Activated CD4-positive, CD25-positive, alpha-beta regulatory T cell (primary cell): ENCODE results near the gene ZNF571.
A peak's percentile ranks its signal among the peaks of the same experiment; 100 is the strongest.

ENCODE experiments used
- DNase-seq, 4 experiments: peaks; one replicate each; lab custom pipeline; 2025; lab: John Stamatoyannopoulos, UW

Gene ZNF571

DNA sequence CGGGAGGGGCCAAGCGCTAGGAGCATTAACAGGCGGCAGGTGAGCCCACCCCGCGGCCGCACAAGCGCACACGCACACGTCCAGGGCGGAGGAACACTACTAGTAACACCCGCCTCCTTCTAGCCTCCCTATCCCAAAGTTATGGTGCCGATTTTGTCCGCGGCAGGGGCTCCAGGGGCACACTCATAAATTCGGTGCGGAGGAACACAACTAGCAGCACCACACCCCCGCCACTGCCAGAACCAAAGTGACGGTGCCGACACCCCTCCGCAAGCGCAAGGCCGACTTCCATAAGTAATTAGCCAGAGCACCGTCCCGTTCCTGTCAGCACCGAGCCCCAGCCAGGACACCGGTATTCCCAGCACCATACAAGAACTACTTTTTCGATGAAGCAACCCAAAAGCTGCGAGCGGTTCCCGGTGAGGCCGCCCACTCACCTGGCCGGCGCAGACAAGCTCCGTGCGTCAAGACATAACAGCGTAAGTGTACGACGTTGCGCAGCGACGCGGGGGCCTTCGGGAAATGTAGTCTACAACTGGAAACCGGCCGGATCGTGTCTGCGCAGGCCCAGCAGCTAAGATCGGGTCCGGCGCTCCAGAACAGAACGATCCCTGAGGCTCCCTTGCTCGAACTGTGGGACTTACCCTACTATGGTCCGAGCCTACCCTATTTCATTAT lies at the start of gene ZNF571, which contains the start of gene ZNF540:
TSS of gene ZNF571 (minus strand) at position 489 of the 678 bp plus-strand sequence. CDS start 8,116 bp downstream, outside the sequence.
TSS of gene ZNF540 (plus strand) at position 573 of the 678 bp plus-strand sequence. CDS start 3,572 bp downstream, outside the sequence.
- peak; percentile 68 to 81 (median 79) for DNase-seq

DNA sequence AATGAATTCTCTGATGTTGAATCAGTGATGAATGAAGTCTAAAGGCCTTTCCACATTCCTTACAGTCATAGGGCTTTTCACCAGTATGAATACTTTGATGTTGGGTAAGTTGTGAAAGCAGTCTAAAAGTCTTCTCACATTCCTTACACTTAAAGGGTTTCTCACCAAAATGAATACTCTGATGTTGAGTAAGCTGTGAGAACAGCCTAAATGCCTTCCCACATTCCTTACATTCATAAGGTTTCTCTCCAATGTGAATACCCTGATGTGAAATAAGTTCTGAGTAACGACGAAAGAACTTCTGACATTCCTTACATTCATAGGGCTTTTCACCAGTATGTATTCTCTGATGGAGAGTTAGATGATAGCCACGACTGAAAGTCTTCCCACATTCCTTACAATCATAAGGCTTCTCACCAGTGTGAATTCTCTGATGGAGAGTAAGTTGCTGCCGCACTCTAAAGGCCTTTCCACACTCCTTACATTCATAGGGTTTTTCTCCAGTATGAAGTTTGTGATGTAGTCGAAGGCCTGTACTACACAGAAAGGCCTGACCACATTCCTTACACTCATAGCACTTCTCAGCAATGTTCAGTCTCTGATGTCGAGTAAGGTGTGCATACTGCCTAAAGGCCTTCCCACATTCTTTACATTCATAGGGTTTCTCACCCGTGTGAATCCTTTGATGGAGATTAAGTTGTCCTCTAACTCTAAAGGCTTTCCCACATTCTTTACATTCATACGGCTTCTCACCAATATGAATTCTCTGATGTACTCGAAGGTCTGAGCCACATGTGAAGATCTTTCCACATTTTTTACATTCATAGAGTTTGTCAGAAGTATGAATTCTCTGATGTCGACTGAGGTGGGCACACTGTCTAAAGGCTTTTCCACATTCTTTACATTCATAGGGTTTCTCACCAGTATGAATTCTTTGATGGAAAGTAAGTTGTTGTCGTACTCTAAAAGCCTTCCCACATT lies 40.8 kb upstream of the ZNF571 start:
- DNase-seq: no peak

DNA sequence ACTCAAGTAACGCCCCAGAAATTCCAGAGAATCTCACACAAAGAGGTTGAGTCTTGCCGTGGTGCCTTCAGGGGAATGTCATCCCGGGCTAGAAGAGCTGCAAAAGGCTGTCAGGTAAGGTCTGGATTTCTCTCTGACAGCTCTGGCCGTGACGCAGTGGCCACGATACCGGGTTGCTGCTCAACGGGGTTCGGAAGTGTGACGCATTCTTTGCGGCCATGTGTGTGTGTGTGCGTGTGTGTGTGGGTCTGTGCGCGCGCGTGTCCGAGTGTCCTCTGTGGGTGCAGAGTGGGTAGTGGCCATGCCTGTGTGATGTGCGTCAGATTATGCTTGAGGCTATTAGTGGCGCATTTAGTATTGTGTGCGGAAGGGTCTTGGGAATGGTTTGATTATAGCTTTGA lies 390 bp upstream of the ZNF571 start:
- peak; percentile 22 to 46 (median 28) for DNase-seq

DNA sequence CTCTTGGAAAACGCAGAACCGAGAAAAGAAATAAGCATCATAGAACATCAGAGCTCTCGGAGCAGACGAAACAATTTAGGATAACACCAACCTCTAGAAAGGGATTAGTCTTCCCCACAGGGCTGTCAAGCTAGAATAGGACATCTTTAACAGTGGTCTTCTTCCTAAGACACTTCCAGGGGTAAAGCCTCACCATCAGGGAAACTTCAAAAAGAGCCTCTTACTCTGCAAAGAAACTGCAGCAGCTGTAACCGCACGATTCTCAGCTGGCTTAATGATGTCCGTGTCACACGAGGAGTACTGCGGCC lies 642 bp downstream of the ZNF571 start:
- DNase-seq: no peak

DNA sequence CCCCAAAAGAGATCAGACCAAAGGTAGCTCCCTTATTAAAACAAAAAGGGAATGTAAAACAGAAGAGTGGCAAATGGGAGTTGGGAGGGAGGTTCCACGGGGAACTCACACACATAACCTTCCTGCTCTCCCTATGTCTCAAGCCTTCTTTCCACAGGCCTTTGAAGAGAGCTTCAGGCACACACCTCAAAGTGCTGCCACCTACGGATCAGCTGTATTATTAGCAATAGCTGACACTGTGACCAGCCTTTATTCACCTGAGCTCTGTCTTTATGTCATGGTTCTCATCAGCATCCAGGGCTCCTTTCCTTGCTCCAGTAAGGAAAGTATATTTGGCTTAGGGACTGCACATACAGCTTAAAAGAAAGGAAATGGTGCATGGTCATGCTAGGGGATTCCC lies 11.3 kb downstream of the ZNF571 start:
- DNase-seq: no peak

DNA sequence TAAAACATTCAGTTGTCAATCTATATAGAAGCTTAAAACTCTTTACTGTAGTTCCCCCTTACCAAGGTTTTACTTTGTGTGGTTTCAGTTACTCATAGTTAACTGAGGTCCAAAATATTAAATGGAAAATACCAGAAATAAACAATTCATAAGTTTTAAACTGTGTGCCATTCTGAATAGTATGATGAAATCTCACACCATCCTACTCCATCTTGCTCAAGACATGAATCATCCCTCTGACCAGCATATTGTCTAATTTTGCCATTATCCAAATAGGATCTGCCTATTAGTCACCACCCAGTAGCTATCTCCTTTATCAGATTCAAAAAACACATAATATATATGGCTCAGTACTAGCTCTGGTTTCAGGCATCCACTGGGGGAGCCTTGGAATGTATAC lies 22.4 kb downstream of the ZNF571 start:
- no peak for DNase-seq

DNA sequence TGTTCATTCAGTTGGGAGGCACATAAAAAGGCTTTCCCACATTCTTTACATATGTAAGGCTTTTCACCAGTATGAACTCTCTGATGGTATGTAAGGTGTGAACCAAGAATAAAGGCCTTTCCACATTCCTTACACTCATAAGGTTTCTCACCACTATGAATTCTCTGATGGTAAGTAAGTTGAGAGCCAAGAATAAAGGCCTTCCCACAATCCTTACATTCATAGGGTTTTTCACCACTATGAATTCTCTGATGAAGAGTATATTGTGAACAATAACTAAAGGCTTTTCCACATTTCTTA lies 29.3 kb downstream of the ZNF571 start:
- DNase-seq: no peak

DNA sequence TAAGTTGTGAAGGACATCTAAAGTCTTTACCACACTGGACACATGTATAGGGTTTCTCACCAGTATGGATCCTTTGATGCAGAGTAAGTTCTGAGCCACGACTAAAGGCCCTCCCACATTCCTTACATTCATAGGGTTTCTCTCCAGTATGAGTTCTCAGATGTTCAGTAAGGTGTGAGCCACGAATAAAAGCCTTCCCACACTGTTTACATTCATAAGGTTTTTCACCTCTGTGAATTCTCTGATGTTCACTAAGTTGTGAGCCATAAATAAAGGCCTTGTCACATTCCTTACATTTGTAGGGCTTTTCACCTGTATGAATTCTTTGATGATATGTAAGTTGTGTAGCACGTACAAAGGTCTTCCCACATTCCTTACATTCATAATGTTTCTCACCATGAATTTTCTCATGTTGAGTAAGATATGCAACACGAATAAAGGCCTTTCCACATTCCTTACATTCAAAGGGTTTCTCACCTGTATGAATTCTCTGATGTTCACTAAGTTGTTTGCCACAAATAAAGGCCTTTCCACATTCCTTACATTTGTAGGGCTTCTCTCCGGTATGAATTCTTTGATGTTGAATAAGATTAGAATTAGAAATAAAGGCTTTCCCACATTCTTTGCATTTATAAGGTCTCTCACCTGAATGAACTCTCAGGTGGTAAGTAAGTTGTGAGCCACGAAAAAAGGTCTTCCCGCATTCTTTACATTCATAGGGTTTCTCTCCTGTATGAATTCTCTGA lies 29.8 kb downstream of the ZNF571 start:
- DNase-seq: no peak

DNA sequence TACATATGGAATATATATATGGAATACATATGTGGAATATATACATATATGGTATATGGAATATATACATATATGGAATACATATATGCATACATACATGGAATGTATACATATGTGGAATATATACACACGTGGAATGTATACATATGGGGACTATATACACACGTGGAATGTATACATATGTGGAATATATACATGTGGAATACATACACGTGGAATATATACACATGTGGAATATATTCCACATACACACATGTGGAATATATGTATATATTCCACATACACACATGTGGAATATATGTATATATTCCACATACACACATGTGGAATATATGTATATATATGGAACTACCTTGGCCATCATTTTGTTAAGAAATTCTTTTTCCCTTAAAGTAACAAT lies 31.1 kb downstream of the ZNF571 start:
- DNase-seq: no peak

DNA sequence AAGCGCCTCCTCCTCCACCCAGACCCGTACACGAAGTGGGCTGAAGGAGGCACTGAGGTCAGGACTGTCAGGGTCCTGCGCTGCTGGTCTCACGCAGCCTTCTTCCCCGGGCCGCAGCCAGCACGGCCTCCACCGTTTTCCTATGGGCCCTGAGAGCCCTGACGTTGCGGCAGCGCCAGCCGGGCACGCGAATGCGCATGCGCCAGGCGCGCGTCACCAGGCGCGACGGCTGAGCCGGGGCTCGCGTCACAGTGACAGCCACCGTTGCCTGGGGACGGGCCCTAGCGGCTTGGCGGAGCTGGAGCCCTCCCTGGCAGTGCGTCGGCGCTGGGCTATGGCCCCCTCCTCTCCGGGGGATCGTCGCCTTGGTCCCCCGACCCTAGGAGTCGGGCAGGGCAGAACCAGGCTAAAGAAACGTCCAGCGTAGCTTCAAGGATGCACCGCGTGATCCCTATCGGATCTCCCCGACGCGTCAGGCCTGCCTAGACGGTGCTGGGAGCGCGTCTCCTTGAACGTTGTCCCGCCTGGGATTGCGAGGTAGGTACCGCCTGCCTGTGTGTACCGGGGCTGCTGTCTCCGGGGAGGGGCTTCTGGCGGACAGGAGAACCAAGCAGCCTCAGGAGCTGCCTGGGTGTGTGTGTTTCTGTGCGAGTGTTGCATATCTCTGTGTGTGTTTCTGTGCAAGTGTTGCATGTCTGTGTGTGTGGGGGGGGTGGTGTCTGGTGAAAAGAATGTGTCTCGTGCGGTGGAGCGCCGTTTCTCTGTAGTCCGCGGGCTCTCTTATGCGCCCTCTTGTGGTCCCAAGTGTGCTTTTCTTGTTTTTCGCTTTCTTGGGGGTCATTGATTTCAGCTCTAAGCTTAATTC lies 43.2 kb downstream of the ZNF571 start:
- peak; percentile 2 to 20 (median 10) for DNase-seq

DNA sequence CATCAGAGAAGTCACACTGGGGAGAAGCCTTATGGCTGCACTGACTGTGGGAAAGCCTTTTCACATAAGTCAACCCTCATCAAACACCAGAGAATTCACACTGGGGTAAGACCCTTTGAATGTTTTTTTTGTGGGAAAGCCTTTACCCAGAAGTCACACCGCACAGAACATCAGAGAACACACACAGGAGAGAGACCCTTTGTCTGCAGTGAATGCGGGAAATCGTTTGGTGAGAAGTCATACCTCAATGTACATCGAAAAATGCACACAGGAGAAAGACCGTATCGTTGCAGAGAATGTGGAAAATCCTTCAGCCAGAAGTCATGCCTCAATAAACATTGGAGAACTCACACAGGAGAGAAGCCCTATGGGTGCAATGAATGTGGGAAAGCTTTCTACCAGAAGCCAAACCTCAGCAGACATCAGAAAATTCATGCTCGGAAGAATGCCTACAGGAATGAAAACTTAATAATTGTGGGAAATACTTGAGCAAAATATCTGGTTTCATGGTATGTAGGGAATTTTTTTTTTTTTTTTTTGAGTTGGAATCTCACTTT lies 57.1 kb downstream of the ZNF571 start:
- no peak for DNase-seq

DNA sequence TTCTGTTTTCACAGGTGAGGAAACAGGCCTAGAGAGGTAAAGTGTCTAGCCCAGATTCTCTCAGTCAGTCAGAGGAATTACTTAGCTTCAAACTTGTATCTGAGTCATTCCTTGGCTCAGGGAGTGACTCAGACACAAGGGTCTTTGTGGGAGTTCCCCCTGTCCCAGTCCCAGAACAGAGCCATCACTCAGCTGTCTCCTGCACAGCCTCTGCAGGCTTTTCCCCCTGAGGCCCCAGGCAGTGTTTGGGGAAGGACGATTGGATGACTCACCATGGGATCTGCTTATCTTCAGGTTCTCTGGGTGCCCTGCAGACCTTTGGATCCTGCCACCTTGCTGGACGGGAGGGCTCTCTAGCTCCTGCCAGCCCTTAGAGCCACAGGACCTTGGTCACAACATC lies 74.7 kb downstream of the ZNF571 start:
- DNase-seq: no peak
